ENCODE data around the gene DYRK1A.

The DYRK1A gene

GRCh38 chr21:37550618-37551330 lies 184.2 kb downstream of the DYRK1A start:
- H3K27me3 ChIP-seq (ENCODE audit: low read length) = no peaks in the 10 kb centered on the region
- no peak overlapping the region for H3K4me3 ChIP-seq (ENCODE audit: insufficient read depth, low read length, poor library complexity, severe bottlenecking)
- no peak overlapping the region for H3K27ac ChIP-seq (ENCODE audit: low read depth, low read length)
- no peaks in the 10 kb centered on the region for H4K20me1 ChIP-seq (ENCODE audit: low read depth, low read length)
- H3K9ac ChIP-seq (ENCODE audit: low read length) = no peak overlapping the region
- no peaks in the 10 kb centered on the region for H3F3A ChIP-seq (ENCODE audit: insufficient read depth)
- H2AFZ ChIP-seq (ENCODE audit: low read depth, low read length, severe bottlenecking) = no peak overlapping the region
- no peaks in the 10 kb centered on the region for H3K36me3 ChIP-seq (ENCODE audit: low read length)
- H3K4me2 ChIP-seq (ENCODE audit: low read depth, low read length, poor library complexity, severe bottlenecking) = no peak overlapping the region
- TF ChIP-seq EZH2phosphoT487 (conservative IDR thresholded peaks at IDR 0.05; ENCODE audit: low read length) (no peak), CTCF (IDR thresholded peaks at IDR 0.05; ENCODE audit: insufficient read depth, low read length, poor library complexity, severe bottlenecking) (no peak)
- no peaks in the 10 kb centered on the region for H3K9me2 ChIP-seq (replicated peaks; ENCODE audit: insufficient read depth, low read length)
- no peaks in the 10 kb centered on the region for H3K9me3 ChIP-seq (ENCODE audit: insufficient read depth, low read length)
- no peaks in the 10 kb centered on the region for H3K79me2 ChIP-seq (ENCODE audit: insufficient read depth, low read length)

- H2AFZ ChIP-seq (ENCODE audit: low read depth, low read length, severe bottlenecking) = no peak overlapping the region
- H3K4me2 ChIP-seq (ENCODE audit: low read depth, low read length, poor library complexity, severe bottlenecking) = no peak overlapping the region
- H4K20me1 ChIP-seq (ENCODE audit: low read depth, low read length) = no peaks in the 10 kb centered on the region
- H3K79me2 ChIP-seq (ENCODE audit: insufficient read depth, low read length) = no peaks in the 10 kb centered on the region
- H3K27me3 ChIP-seq (ENCODE audit: low read length) = no peaks in the 10 kb centered on the region
- H3K4me3 ChIP-seq (ENCODE audit: insufficient read depth, low read length, poor library complexity, severe bottlenecking) = no peak overlapping the region
- no peaks in the 10 kb centered on the region for H3K36me3 ChIP-seq (ENCODE audit: low read length)
- no peaks in the 10 kb centered on the region for H3K9me3 ChIP-seq (ENCODE audit: insufficient read depth, low read length)
- no peak overlapping the region for H3K27ac ChIP-seq (ENCODE audit: low read depth, low read length)
- TF ChIP-seq CTCF (IDR thresholded peaks at IDR 0.05; ENCODE audit: insufficient read depth, low read length, poor library complexity, severe bottlenecking) (no peak), EZH2phosphoT487 (conservative IDR thresholded peaks at IDR 0.05; ENCODE audit: low read length) (no peak)
- H3F3A ChIP-seq (ENCODE audit: insufficient read depth) = no peaks in the 10 kb centered on the region
- H3K9me2 ChIP-seq (replicated peaks; ENCODE audit: insufficient read depth, low read length) = no peaks in the 10 kb centered on the region
- H3K9ac ChIP-seq (ENCODE audit: low read length) = no peak overlapping the region
These were observed 184.9 kb downstream of the DYRK1A start for GRCh38 chr21:37551331-37551992.

GRCh38 chr21:37551993-37552355 lies 185.4 kb downstream of the DYRK1A start:
- H3K27me3 ChIP-seq (ENCODE audit: low read length) = no peaks in the 10 kb centered on the region
- H2AFZ ChIP-seq (ENCODE audit: low read depth, low read length, severe bottlenecking) = no peak overlapping the region
- no peaks in the 10 kb centered on the region for H3F3A ChIP-seq (ENCODE audit: insufficient read depth)
- H3K36me3 ChIP-seq (ENCODE audit: low read length) = no peaks in the 10 kb centered on the region
- H3K4me2 ChIP-seq (ENCODE audit: low read depth, low read length, poor library complexity, severe bottlenecking) = no peak overlapping the region
- TF ChIP-seq CTCF (IDR thresholded peaks at IDR 0.05; ENCODE audit: insufficient read depth, low read length, poor library complexity, severe bottlenecking) = no peak
- TF ChIP-seq EZH2phosphoT487 (conservative IDR thresholded peaks at IDR 0.05; ENCODE audit: low read length) = no peak
- no peaks in the 10 kb centered on the region for H3K9me2 ChIP-seq (replicated peaks; ENCODE audit: insufficient read depth, low read length)
- no peak overlapping the region for H3K27ac ChIP-seq (ENCODE audit: low read depth, low read length)
- H4K20me1 ChIP-seq (ENCODE audit: low read depth, low read length) = no peaks in the 10 kb centered on the region
- no peaks in the 10 kb centered on the region for H3K9me3 ChIP-seq (ENCODE audit: insufficient read depth, low read length)
- no peak overlapping the region for H3K9ac ChIP-seq (ENCODE audit: low read length)
- H3K79me2 ChIP-seq (ENCODE audit: insufficient read depth, low read length) = no peaks in the 10 kb centered on the region
- no peak overlapping the region for H3K4me3 ChIP-seq (ENCODE audit: insufficient read depth, low read length, poor library complexity, severe bottlenecking)
